ENCODE data around the gene GBGT1.

GBGT1 gene

GRCh38 chr9:133126697-133127339, 36.9 kb downstream of the GBGT1 start:
- H3K4me3 ChIP-seq (ENCODE audit: low read depth, low read length) = no peak overlapping the region
- TF ChIP-seq CTCF (IDR thresholded peaks at IDR 0.05; ENCODE audit: low read depth, low read length) = no peak
- in situ Hi-C loops (cut with HindIII; ENCODE audit: low sequenced_read_pairs) = no loop called here
- DNase-seq (ENCODE audit: low read depth, low spot score) = no peak

DNA sequence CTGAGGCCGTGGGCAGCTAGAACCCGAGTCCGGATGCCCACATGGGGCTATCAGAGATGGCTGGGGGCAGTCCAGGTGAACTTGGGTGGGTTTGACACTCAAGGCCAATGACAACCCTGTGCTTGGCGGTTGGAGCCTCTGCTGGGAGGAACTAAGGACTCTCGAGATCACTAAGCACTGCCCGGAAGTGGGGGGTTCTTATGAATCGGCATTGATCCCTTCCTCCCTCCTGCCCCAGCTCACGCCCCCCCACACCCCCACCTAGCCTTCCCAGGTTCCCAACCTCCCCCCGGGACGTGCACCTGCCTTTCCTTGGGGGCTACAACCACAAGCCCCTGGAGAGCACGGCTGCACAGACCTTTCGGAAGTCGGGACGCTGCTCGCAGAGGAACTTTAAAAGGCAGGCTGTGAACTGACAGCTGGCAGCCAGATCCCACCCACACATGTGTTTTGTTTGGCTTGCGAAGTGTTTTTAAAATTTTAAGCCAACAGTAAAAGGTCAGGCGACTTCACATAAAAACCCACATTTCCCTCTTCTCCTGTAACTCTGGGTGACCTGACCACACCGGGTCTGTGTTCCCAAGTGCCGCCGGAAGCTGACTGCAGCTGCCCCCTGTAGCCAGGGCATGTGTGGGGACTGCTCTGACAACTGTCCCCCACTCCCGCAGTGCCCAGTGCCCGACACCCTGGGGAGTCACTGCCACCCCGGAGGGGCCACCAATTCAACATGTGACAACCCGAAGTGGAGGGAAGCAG, 37.6 kb downstream of the GBGT1 start:
- TF ChIP-seq CTCF (IDR thresholded peaks at IDR 0.05; ENCODE audit: low read depth, low read length) = no peak
- H3K4me3 ChIP-seq (ENCODE audit: low read depth, low read length) = no peak overlapping the region
- DNase-seq (ENCODE audit: low read depth, low spot score) = peak; percentile 67

DNA sequence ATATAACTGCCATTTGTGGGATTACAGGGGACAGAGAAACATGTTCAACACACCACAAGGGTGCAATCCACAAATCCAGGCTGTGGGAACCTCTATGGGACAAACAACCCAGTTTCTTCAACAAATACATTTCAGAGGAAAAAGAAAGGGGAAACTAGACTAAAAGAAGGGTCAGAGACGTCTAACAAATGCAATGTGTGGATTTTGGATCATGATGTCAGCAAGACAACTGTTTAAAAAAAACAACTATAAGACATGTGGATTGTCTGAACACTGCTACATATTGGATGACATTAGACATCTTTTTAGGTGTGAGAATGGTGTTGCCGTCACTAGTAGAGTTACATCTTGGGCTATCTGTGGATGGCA, 38.8 kb downstream of the GBGT1 start:
- no peak for DNase-seq (ENCODE audit: low read depth, low spot score)
- in situ Hi-C loops (cut with HindIII; ENCODE audit: low sequenced_read_pairs) = no loop called here
- no peak for TF ChIP-seq CTCF (IDR thresholded peaks at IDR 0.05; ENCODE audit: low read depth, low read length)
- H3K4me3 ChIP-seq (ENCODE audit: low read depth, low read length) = no peak overlapping the region

More for the DNA sequence above, 37.6 kb downstream of the GBGT1 start:
- in situ Hi-C loops (cut with HindIII; ENCODE audit: low sequenced_read_pairs) = no loop called here

- no peak for DNase-seq (ENCODE audit: low read depth, low spot score)
- TF ChIP-seq CTCF (IDR thresholded peaks at IDR 0.05; ENCODE audit: low read depth, low read length) = no peak
- in situ Hi-C loops (cut with HindIII; ENCODE audit: low sequenced_read_pairs) = no loop called here
Measured at GRCh38 chr9:133124123-133124906, 39.4 kb downstream of the GBGT1 start.

GRCh38 chr9:133122935-133123611, 40.6 kb downstream of the GBGT1 start:
- in situ Hi-C loops (cut with HindIII; ENCODE audit: low sequenced_read_pairs) = no loop called here
- no peak for DNase-seq (ENCODE audit: low read depth, low spot score)
- no peak overlapping the region for H3K4me3 ChIP-seq (ENCODE audit: low read depth, low read length)
- no peak for TF ChIP-seq CTCF (IDR thresholded peaks at IDR 0.05; ENCODE audit: low read depth, low read length)

More at GRCh38 chr9:133124123-133124906, 39.4 kb downstream of the GBGT1 start:
- no peak overlapping the region for H3K4me3 ChIP-seq (ENCODE audit: low read depth, low read length)

DNA sequence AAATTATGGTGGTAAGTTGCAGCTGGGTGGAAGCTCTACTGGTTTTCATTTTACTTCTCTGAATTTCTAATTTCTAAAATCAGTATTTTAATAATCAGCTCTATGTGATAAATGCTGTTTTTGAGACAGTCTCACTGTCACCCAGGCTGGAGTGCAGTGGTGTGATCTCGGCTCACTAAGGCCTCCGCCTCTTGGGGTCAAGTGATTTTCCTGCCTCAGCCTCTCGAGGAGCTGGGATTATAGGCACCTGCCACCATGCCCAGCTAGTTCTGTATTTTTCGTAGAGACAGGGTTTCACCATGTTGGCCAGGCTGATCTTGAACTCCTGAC, 41.1 kb downstream of the GBGT1 start:
- in situ Hi-C loops (cut with HindIII; ENCODE audit: low sequenced_read_pairs) = no loop called here
- TF ChIP-seq CTCF (IDR thresholded peaks at IDR 0.05; ENCODE audit: low read depth, low read length) = no peak
- no peak for DNase-seq (ENCODE audit: low read depth, low spot score)
- no peak overlapping the region for H3K4me3 ChIP-seq (ENCODE audit: low read depth, low read length)

All from astrocyte of the spinal cord (primary cell).